GM10248 (cell line): ENCODE results near the gene MEMO1.
"Not testable (repeated sequence)": the region's sequence is repeated elsewhere in the genome, so short reads cannot be mapped to it uniquely, and the experiment has no call there.

ENCODE experiments used
- CTCF ChIA-PET: fragments of 300-600 bp; sonication (Branson Sonifier 250); formaldehyde crosslinking; extraction: SDS; loops from one replicate; lab custom pipeline; 2021; ENCODE audit warnings: antibody characterized with exemption; lab: Yijun Ruan, JAX
- POLR2A ChIA-PET: fragments of 350-650 bp; sonication (Branson Sonifier 250); formaldehyde crosslinking; extraction: SDS; loops from one replicate; lab custom pipeline; 2020; ENCODE audit warnings: antibody characterized with exemption; lab: Yijun Ruan, JAX
- DNase-seq: peaks from one replicate; pipeline ENCODE4 v3.0.0; 2012; ENCODE audit errors: extremely low spot score
- TF ChIP-seq, protein P1 (sequence below): IDR thresholded peaks from 2 replicates; pipeline ENCODE4 v1.5.1; 2012; ENCODE audit warnings: mild to moderate bottlenecking, low read depth; ENCODE audit errors: extremely low read depth, missing control alignments, control extremely low read depth

The MEMO1 gene

DNA sequence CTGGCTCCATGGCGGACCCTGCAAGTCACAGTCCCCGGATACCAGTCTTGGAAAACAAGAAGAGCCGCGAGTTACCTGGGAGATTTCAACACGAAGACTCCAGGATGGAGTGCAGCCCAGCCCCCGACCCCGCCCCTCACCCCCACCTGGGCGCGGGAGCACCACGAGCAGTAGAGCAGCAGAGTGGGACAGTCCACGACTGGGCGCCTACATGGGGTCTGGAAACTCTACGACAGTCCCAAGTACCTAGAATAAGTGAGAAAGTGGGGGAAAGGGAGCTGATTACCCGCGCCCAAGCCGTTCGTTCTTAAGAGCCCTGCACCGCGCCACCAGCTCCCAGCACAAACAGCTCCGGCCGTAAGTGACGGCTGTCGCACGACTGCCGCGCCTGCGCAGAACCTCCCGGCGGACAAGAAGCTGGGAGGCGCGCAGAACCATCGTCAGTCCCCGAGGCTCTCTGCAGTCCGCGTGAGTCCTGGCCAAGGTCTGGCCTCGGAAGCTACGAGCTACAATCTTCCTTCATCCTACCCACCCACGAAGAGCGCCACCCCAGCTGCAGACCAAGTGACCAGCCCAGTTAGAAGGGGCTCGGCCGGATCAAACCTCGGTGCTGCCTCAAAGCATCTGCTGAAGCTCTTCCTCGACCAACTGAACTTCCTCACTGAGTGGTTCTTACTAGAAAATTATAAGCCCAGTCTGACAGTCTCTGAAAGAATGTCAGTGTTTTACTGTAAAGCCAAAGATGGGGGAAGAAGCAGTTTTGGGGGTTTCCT is 28.8 kb upstream of the MEMO1 start, which contains the start of gene DPY30:
DPY30 (minus strand) TSS at position 359 of the 773 bp plus-strand sequence; CDS start at position 10, 349 bp downstream.
- ChIA-PET CTCF (interaction anchor here (0.6 to 1.5 kb wide), 8 partner anchors 12 to 270 kb away, joined by 3 to 5 read pairs (median 3); no protein-coding TSS in a partner anchor), POLR2A (interaction anchor here (0.9 to 2.1 kb wide), 5 partner anchors 8 to 126 kb away, joined by 3 to 8 read pairs (median 3); partner anchors contain the start of genes SLC30A6 and SPAST)
- peak; percentile 92 for DNase-seq

DNA sequence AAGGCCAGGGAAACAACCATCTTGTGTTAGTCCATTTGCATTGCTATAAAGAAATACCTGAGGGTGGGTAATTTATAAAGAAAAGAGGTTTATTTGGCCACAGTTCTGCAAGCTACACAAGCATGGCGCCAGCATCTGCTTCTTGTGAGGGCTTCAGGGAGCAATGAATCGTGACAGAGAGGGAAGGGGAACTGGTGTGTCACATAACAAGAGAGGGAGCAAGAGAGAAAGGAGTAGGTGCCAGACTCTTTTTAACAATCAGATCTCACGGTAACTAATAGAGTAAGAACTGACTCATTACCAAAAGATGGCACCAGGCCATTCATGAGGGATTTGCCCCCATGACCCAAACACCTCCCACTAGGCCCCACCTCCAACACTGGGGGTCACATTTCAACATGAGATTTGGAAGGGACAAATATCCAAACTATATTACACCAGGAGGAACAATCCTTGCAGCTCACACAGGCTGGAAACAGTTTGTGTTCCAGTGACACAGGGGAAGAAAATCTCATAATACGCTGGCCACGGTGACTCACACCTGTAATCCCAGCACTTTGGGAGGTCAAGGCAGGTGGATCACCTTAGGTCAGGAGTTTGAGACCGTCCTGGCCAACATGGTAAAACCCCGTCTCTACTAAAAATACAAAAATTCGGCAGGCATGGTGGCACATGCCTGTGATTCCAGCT is 23.5 kb upstream of the MEMO1 start:
- CTCF ChIA-PET, POLR2A ChIA-PET, DNase-seq: not testable (repeated sequence)

More for the DNA sequence above, 28.8 kb upstream of the MEMO1 start, which contains the start of gene DPY30:
- TF ChIP-seq, protein P1, sequence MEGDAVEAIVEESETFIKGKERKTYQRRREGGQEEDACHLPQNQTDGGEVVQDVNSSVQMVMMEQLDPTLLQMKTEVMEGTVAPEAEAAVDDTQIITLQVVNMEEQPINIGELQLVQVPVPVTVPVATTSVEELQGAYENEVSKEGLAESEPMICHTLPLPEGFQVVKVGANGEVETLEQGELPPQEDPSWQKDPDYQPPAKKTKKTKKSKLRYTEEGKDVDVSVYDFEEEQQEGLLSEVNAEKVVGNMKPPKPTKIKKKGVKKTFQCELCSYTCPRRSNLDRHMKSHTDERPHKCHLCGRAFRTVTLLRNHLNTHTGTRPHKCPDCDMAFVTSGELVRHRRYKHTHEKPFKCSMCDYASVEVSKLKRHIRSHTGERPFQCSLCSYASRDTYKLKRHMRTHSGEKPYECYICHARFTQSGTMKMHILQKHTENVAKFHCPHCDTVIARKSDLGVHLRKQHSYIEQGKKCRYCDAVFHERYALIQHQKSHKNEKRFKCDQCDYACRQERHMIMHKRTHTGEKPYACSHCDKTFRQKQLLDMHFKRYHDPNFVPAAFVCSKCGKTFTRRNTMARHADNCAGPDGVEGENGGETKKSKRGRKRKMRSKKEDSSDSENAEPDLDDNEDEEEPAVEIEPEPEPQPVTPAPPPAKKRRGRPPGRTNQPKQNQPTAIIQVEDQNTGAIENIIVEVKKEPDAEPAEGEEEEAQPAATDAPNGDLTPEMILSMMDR = no peak

DNA sequence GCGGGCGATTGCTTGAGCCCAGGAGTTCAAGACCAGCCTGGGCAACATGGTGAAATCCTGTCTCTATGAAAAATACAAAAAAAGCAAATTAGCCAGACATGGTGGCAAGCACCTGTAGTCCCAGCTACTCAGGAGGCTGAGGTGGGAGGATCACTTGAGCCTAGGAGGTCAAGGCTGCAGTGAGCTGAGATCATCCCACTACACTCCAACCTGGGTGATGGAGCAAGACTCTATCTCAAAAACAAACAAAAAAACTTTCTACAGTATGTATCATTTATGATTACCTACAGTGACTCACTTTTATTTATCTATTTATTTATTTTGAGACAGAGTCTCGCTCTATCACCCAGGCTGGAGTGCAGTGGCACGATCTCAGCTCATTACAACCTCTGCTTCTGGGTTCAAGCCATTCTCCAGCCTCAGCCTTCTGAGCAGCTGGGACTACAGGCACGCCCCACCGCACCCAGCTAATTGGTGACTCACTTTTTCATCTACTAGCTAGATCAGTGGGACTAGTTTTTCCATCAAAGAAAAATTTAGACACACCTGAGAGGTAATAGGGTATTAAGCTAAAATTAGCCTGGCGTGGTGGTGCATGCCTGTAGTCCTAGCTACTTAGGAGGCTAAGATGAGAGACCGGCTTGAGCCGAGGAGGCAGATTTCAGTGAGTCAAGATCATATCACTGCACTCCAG is 8.1 kb upstream of the MEMO1 start:
- POLR2A ChIA-PET = interaction anchor here (0.7 kb wide), 1 partner anchor 773 kb away, joined by 4 read pairs; no protein-coding TSS in a partner anchor
- not testable (repeated sequence) for DNase-seq
- CTCF ChIA-PET = interaction anchor here (1.5 kb wide), 1 partner anchor 11 kb away, joined by 3 read pairs; no protein-coding TSS in a partner anchor

DNA sequence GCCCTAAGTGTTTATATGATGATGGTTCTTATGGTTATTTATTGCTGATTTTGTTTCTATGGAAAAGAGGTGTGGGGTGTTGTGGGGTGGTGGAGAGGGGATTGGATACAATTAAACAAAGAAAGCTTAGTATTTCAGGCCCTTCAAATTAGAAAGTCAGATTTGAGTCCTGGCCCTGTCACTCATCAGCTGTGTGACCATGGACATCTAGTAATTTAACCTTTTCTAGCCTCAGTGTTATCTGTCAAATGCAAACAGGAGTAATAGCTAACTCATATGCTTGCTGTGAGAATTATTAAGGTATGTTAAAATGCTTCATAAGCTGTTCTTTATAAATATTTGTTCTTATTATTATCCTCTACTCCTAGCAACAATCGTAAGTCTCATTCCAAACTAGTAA is 2.1 kb upstream of the MEMO1 start:
- ChIA-PET POLR2A (no interaction called here), CTCF (interaction anchor here (1.0 to 1.7 kb wide), 6 partner anchors 9 to 67 kb away, joined by 3 to 8 read pairs (median 4); partner anchors contain the start of gene DPY30)
- DNase-seq = no peak
- TF ChIP-seq, protein P1 = no peak

DNA sequence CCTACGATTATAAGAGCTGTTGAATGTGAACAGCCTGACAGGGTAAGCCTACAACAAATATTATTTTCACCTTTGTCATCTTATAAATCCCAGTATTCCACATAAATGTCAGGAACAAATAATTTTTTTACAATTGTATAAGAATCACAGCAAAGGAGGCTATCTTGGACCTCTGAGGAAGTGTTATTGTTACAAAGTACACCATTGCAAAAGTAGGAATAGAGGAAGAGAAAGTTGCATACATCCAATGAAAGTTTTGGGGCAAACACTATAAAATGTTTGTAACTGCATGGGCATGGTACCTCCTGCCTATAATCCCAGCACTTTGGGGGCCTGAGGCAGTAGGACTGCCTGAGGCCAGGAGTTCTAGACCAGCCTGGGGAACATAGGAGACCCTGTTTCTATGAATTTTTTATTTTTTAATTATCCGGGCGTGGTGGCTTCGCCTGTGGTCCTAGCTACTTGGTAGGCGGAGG is 715 bp upstream of the MEMO1 start:
- DNase-seq = no peak
- ChIA-PET POLR2A (interaction anchor here (0.6 kb wide), 1 partner anchor 662 kb away, joined by 3 read pairs; no protein-coding TSS in a partner anchor), CTCF (interaction anchor here (1.6 kb wide), 1 partner anchor 13 kb away, joined by 3 read pairs; no protein-coding TSS in a partner anchor)
- TF ChIP-seq, protein P1 = no peak

DNA sequence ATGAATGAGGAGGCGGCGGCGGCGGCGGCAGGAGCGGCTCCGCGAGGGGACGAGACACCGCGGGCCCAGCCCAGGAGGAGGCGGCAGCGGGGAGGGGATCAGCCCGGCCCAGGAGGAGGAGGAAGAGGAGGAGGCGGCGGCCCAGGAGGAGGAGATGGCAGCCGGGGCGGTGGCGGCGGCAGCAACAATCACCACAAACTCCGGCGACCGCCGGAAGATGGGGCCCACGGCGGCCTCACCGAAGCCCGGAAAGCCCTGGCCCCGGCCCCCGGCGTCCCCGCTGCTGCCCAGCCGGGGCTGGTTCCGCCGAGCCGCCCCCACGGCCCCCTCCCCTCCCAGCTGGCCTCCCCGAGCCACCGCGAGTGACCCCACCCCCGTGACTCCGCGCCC is 533 bp downstream of the MEMO1 start:
- DNase-seq, POLR2A ChIA-PET: not testable (repeated sequence)
- CTCF ChIA-PET = interaction anchor here (1.6 kb wide), 1 partner anchor 12 kb away, joined by 3 read pairs; no protein-coding TSS in a partner anchor

DNA sequence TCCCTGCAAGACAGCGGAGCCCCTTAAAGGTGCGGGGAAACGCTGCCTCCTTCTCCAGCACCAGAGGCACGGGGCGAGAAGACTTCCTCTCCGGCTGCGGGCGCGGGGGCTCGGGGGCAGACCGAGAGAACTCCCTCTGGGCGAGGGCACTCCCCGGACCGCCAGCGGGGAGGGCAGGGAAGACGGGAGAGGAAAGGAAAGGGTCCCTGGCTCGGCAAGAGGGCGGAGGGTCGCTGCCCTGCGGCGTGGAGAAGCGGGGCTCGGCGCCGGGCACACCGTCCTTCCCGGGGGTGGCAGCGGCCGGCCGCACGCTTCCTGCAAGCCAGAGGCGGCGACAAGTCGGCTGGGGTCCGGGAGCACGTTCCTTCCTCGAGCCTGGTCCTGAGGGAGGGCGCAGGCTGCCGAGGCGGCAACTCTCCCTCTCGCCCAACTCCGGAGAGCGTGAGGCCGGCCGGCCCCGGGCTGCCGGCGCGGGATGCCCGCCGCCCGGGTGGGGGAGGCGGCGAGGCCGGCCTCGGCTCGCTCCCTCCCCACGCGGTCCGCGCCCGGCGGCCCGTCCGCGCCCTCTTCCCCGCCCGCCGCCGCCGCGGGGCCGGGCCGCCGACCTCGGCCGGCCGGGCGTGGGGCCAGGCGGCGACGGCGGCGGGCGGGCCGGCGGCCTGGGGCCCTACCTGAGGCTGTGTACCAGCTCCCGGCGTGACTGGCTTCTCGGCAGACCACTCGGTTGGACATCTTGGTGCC is 1.1 kb downstream of the MEMO1 start:
- ChIA-PET CTCF (interaction anchor here (1.1 to 1.7 kb wide), 4 partner anchors 10 to 31 kb away, joined by 3 to 8 read pairs (median 6); partner anchors contain the start of gene DPY30), POLR2A (no interaction called here)
- TF ChIP-seq, protein P1 = no peak
- DNase-seq = no peak
